K562 (cell line): ENCODE measurements around the gene CHAT. TPM values are rescaled to one million over a fixed set of nuclear protein-coding genes. Genes with fewer than 3 reads are reported as not detected.

Experiments used
- ATAC-seq: fragments of 200-7000 bp; cut with Tn5 transposase; 3 replicates; pipeline ENCODE4 v1.9.1; 2020; ENCODE audit warnings: moderate library complexity
- BruUV-seq: library from RNA; stranded (reverse); fragments of 400-500 nt; replicated peaks from 2 replicates; lab custom pipeline; 2021; lab: Mats Ljungman, UMichigan
- CTCF ChIA-PET: fragments of 300-600 bp; formaldehyde crosslinking; extraction: SDS; loops from one replicate; lab custom pipeline; 2021; ENCODE audit warnings: low intra/inter-chr PET ratio; lab: Yijun Ruan, JAX
- POLR2A ChIA-PET: fragments of 300-600, 350-650 bp; sonication (Branson Sonifier 250); formaldehyde crosslinking; extraction: SDS; loops from one replicate; lab custom pipeline; 2021; ENCODE audit warnings: antibody characterized with exemption, inconsistent platforms; lab: Yijun Ruan, JAX
- DNase-seq, 4 experiments: peaks; one replicate each; pipeline versions ENCODE4 v3.0.0 to v3.0.0-alpha.2; 2011 to 2018; ENCODE audit warnings: low spot score in 3 of 4, mixed read lengths in 3 of 4; ENCODE audit errors: extremely low read depth in 1 of 4
- FAIRE-seq: peaks from 2 replicates; lab custom pipeline; 2011; peaks lifted over from hg19 to GRCh38; lab: Jason Lieb, UNC
- H2AFZ ChIP-seq: 2 replicates; pipeline ENCODE4 v1.6.0; 2011; ENCODE audit warnings: low read depth, low read length, control low read depth, inconsistent platforms
- H3K27ac ChIP-seq: fragments of 200-600 bp; 3 replicates; pipeline ENCODE4 v1.8.0; 2011; ENCODE audit warnings: low read depth, mild to moderate bottlenecking, control low read depth, inconsistent platforms, low read length, moderate library complexity, mixed read lengths; ENCODE audit errors: extremely low read depth
- H3K27me3 ChIP-seq, 2 experiments: fragments of 300-600 bp in 1 of 2; 2 replicates in 1 of 2; 3 replicates in 1 of 2; pipeline versions ENCODE4 v1.6.0 to v1.8.0; 2011; ENCODE audit warnings: inconsistent platforms in 2 of 2, low read length in 2 of 2, mild to moderate bottlenecking in 1 of 2, mixed read lengths in 1 of 2, moderate library complexity in 1 of 2; ENCODE audit not compliant: control insufficient read depth in 2 of 2, insufficient read depth in 2 of 2
- H3K36me3 ChIP-seq: fragments of 300-600 bp; 3 replicates; pipeline ENCODE4 v1.8.0; 2011; ENCODE audit warnings: mild to moderate bottlenecking, low read length, inconsistent platforms; ENCODE audit not compliant: control insufficient read depth, insufficient read depth
- H3K4me1 ChIP-seq, 2 experiments: fragments of 200-600 bp in 1 of 2; replicated peaks in 1 of 2; 2 replicates in 1 of 2; 3 replicates in 1 of 2; pipeline versions ENCODE4 v1.5.1 to v1.8.0; 2011; ENCODE audit warnings: inconsistent platforms in 2 of 2, low read length in 2 of 2, mild to moderate bottlenecking in 1 of 2, mixed read lengths in 1 of 2, moderate library complexity in 1 of 2; ENCODE audit not compliant: control insufficient read depth in 2 of 2, insufficient read depth in 2 of 2
- H3K4me2 ChIP-seq: 2 replicates; pipeline ENCODE4 v1.6.1; 2011; ENCODE audit warnings: low read length, control low read depth, inconsistent platforms, mixed read lengths; ENCODE audit not compliant: insufficient read depth
- H3K4me3 ChIP-seq: fragments of 200-600 bp; sonication (generic), shearing (Covaris generic); 2 replicates; pipeline ENCODE4 v1.5.1; 2016; ENCODE audit warnings: control low read depth, inconsistent platforms
- H3K79me2 ChIP-seq: fragments of 200-600 bp; 3 replicates; pipeline ENCODE4 v1.8.0; 2011; ENCODE audit warnings: low read length, inconsistent platforms; ENCODE audit not compliant: control insufficient read depth, insufficient read depth
- H3K9ac ChIP-seq, 2 experiments: 2 replicates each; pipeline versions ENCODE4 v1.6.0 to v1.6.1; 2011; ENCODE audit warnings: low read depth in 2 of 2, low read length in 2 of 2, control low read depth in 1 of 2, inconsistent platforms in 1 of 2, mild to moderate bottlenecking in 1 of 2, mixed read lengths in 1 of 2; ENCODE audit not compliant: insufficient read depth in 1 of 2
- H3K9me1 ChIP-seq: one replicate; pipeline ENCODE4 v1.6.0; 2011; ENCODE audit warnings: inconsistent platforms, mild to moderate bottlenecking, low read length, moderate library complexity; ENCODE audit not compliant: control insufficient read depth, insufficient read depth
- H3K9me3 ChIP-seq: replicated peaks from 2 replicates; pipeline ENCODE4 v1.5.1; 2011; ENCODE audit warnings: low read depth, low read length, inconsistent platforms; ENCODE audit not compliant: control insufficient read depth, insufficient read depth
- H4K20me1 ChIP-seq: replicated peaks from 2 replicates; pipeline ENCODE4 v1.6.1; 2011; ENCODE audit warnings: low read length, inconsistent platforms, mixed read lengths; ENCODE audit not compliant: control insufficient read depth, insufficient read depth
- EWSR1 ChIP-seq: fragments of 450-650 bp; IDR thresholded peaks from 2 replicates; pipeline ENCODE4 v1.6.1; 2018; ENCODE audit warnings: borderline replicate concordance, mild to moderate bottlenecking, low read depth, moderate library complexity; ENCODE audit not compliant: partially characterized antibody
- MAX ChIP-seq: sonication (generic); formaldehyde crosslinking; IDR thresholded peaks from 2 replicates; pipeline ENCODE4 v1.9.0; 2022; ENCODE audit warnings: mild to moderate bottlenecking, missing genetic modification reagents
- MED1 ChIP-seq: sonication (generic); formaldehyde crosslinking; IDR thresholded peaks from 2 replicates; pipeline ENCODE4 v1.8.1; 2023; ENCODE audit warnings: missing genetic modification reagents, borderline replicate concordance
- MXD1 ChIP-seq: fragments of 250-450 bp; sonication (Bioruptor Pico); IDR thresholded peaks from 2 replicates; pipeline ENCODE4 v1.8.0; 2021; ENCODE audit warnings: borderline replicate concordance, mild to moderate bottlenecking, moderate library complexity; ENCODE audit not compliant: poor library complexity, severe bottlenecking
- SMC3 ChIP-seq: conservative IDR thresholded peaks from 2 replicates; pipeline ENCODE4 v1.6.1; 2011; ENCODE audit warnings: low read depth, low read length, improper control_type of control experiment; ENCODE audit not compliant: insufficient read depth
- U2AF2 ChIP-seq: fragments of 200-400 bp; formaldehyde crosslinking; optimal IDR thresholded peaks from 2 replicates; pipeline ENCODE3; 2017; ENCODE audit warnings: low read depth, mild to moderate bottlenecking, low read length
- ZKSCAN1 ChIP-seq: fragments of 150-350 bp; IDR thresholded peaks from 2 replicates; pipeline ENCODE4 v1.6.1; 2016; ENCODE audit warnings: low read depth, low read length
- WGBS: fragments of 100-300 bp; shearing (Covaris generic); methylation state at CpG from one replicate; pipeline ENCODE4 v1.1.6; 2016; ENCODE audit warnings: low coverage, mixed read lengths; ENCODE audit not compliant: insufficient coverage; ENCODE audit errors: missing lambda C conversion rate; 5-methylcytosine and 5-hydroxymethylcytosine counted together
- in situ Hi-C: fragments of 300-500 bp; cut with MboI; formaldehyde crosslinking; loops from 4 replicates; pipeline ENCODE4 v1.15.0; 2018; ENCODE audit warnings: inconsistent platforms, mixed read lengths
- intact Hi-C: fragments of 100-400 bp; cut with micrococcal nuclease; formaldehyde crosslinking; loops from 2 replicates; pipeline ENCODE4 v1.14.2; 2022
- polyA plus RNA-seq, 8 experiments: library from polyadenylated mRNA; depleted of rRNA in 4 of 8; stranded (reverse) in 5 of 8; unstranded in 3 of 8; fragments of >200 nt; fragmentation: Nextera tagmentation in 2 of 8; fragmentation: Illumina TruSeq in 1 of 8; extraction: Ambion mirVana in 2 of 8; extraction: Trizol in 1 of 8; gene quantifications; 2 replicates each; pipeline versions ENCODE4 v1.2.1 to v1.2.3, GENCODE V29; 2011 to 2014; ENCODE audit warnings: inconsistent platforms in 1 of 8, missing spikeins in 1 of 8
- total RNA-seq, 7 experiments: library from RNA; depleted of rRNA in 6 of 7; stranded (reverse); fragments of >200 nt in 6 of 7; fragmentation: Illumina TruSeq in 2 of 7; extraction: Trizol in 2 of 7; gene quantifications; 2 replicates each; pipeline versions ENCODE4 v1.2.1 to v1.2.3, GENCODE V29; 2011 to 2021; ENCODE audit warnings: low replicate concordance in 1 of 7

Gene CHAT
- total and polyA plus RNA-seq, 9 of the 15 experiments (the other 6 are each of a cell fraction or from before 2014, with no cell fraction given) = not detected

- Histone ChIP-seq H3K4me2 (no peak overlapping the region), H3K27me3 (peaks cover 16 to 42% of the 10 kb centered on the region in 2 experiments; a peak in 3 of 5 replicates), H3K9me3 (no peaks in the 10 kb centered on the region), H4K20me1 (no peaks in the 10 kb centered on the region; the same call in 1 of the 2 replicates), H3K79me2 (no peaks in the 10 kb centered on the region), H3K27ac (no peak overlapping the region), H3K4me1 (peaks cover 0 to 20% of the 10 kb centered on the region in 2 experiments; a peak in 2 of 5 replicates), H3K9me1 (no peaks in the 10 kb centered on the region), H3K36me3 (no peaks in the 10 kb centered on the region)
- BruUV-seq = no TSS peak
- ATAC-seq (no peak), DNase-seq (no peak)
- CTCF ChIA-PET = no interaction called here
- intact Hi-C loops = no loop called here
- TF ChIP-seq SMC3 (no peak), MED1 (no peak), ZKSCAN1 (no peak), MXD1 (CRISPR knock-in tag) (no peak), U2AF2 (no peak), EWSR1 (no peak), MAX (CRISPR knock-in tag) (no peak)
- TF ChIP-seq, all 486 proteins: peak for 0
- H3K4me3 ChIP-seq = no peak overlapping the region
- WGBS = 10% methylated on average over 23 of the region's 23 CpGs
- no peak for FAIRE-seq
- H2AFZ ChIP-seq = no peak overlapping the region
- in situ Hi-C loops = no loop called here
- POLR2A ChIA-PET = interaction anchor here (0.9 kb wide), 1 partner anchor 13 kb away, joined by 4 read pairs; no protein-coding TSS in a partner anchor
- H3K9ac ChIP-seq = no peak overlapping the region
Measured at GRCh38 chr10:49613165-49613881, 514 bp upstream of the CHAT start.
